Calu3 (cell line): Measurements from ENCODE around the gene CAV2. TPM values are rescaled to one million over a fixed set of nuclear protein-coding genes. Genes with fewer than 3 reads are reported as not detected.

ENCODE experiments used
- BruUV-seq: library from RNA; stranded (reverse); fragments of 400-500 nt; replicated peaks from 2 replicates; lab custom pipeline; 2021; lab: Mats Ljungman, UMichigan
- CTCF ChIA-PET: fragments of 300-600 bp; sonication (Branson Sonifier 250); formaldehyde crosslinking; loops from one replicate; lab custom pipeline; 2022; ENCODE audit warnings: antibody characterized with exemption; lab: Charles Lee
- DNase-seq: peaks from one replicate; pipeline ENCODE4 v3.0.0; 2022
- H3K27ac Mint-ChIP-seq: one replicate; pipeline ENCODE4 v1.8.0; 2022; ENCODE audit warnings: mixed read lengths; ENCODE audit not compliant: unreplicated experiment
- H3K27me3 Mint-ChIP-seq: one replicate; pipeline ENCODE4 v1.8.0; 2022; ENCODE audit warnings: mixed read lengths; ENCODE audit not compliant: unreplicated experiment
- H3K36me3 Mint-ChIP-seq: one replicate; pipeline ENCODE4 v1.8.0; 2022; ENCODE audit warnings: mild to moderate bottlenecking, moderate library complexity, mixed read lengths; ENCODE audit not compliant: insufficient read depth, unreplicated experiment
- H3K4me1 Mint-ChIP-seq: one replicate; pipeline ENCODE4 v1.8.0; 2022; ENCODE audit warnings: mild to moderate bottlenecking, low read depth, mixed read lengths; ENCODE audit not compliant: unreplicated experiment
- H3K4me3 Mint-ChIP-seq: one replicate; pipeline ENCODE4 v1.8.0; 2022; ENCODE audit warnings: mild to moderate bottlenecking, low read depth, moderate library complexity, mixed read lengths; ENCODE audit not compliant: unreplicated experiment
- H3K9me3 Mint-ChIP-seq: one replicate; pipeline ENCODE4 v1.8.0; 2022; ENCODE audit warnings: low read depth, mixed read lengths; ENCODE audit not compliant: unreplicated experiment
- intact Hi-C: fragments of 100-400 bp; cut with micrococcal nuclease; formaldehyde crosslinking; loops from one replicate; pipeline ENCODE4 v1.10.0; 2022; ENCODE audit not compliant: unreplicated experiment
- total RNA-seq: library from RNA; stranded (reverse); gene quantifications from 2 replicates; pipeline ENCODE4 v1.2.3, GENCODE V29; 2022
- TF ChIP-seq, protein P1 (sequence below): fragments of 200-600 bp; IDR thresholded peaks from one replicate; pipeline ENCODE4 v1.8.0; 2022; ENCODE audit warnings: antibody characterized with exemption; ENCODE audit not compliant: unreplicated experiment

The CAV2 gene
- total RNA-seq, 1 experiment from 2014 or later: 76.4 TPM

GRCh38 chr7:116542618-116543017, 43.1 kb downstream of the CAV2 start:
- Mint-ChIP-seq H3K9me3 (peaks cover 2% of the 10 kb centered on the region), H3K27me3 (no peaks in the 10 kb centered on the region), H3K4me3 (no peak overlapping the region), H3K36me3 (no peaks in the 10 kb centered on the region), H3K27ac (no peak overlapping the region), H3K4me1 (peaks cover 13% of the 10 kb centered on the region)
- BruUV-seq: no TSS peak
- no peak for DNase-seq
- TF ChIP-seq, protein P1, sequence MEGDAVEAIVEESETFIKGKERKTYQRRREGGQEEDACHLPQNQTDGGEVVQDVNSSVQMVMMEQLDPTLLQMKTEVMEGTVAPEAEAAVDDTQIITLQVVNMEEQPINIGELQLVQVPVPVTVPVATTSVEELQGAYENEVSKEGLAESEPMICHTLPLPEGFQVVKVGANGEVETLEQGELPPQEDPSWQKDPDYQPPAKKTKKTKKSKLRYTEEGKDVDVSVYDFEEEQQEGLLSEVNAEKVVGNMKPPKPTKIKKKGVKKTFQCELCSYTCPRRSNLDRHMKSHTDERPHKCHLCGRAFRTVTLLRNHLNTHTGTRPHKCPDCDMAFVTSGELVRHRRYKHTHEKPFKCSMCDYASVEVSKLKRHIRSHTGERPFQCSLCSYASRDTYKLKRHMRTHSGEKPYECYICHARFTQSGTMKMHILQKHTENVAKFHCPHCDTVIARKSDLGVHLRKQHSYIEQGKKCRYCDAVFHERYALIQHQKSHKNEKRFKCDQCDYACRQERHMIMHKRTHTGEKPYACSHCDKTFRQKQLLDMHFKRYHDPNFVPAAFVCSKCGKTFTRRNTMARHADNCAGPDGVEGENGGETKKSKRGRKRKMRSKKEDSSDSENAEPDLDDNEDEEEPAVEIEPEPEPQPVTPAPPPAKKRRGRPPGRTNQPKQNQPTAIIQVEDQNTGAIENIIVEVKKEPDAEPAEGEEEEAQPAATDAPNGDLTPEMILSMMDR: no peak
- intact Hi-C loops: no loop called here
- CTCF ChIA-PET: no interaction called here

- BruUV-seq: no TSS peak
- Mint-ChIP-seq H3K9me3 (peaks cover 2% of the 10 kb centered on the region), H3K4me3 (no peak overlapping the region), H3K4me1 (peaks cover 13% of the 10 kb centered on the region), H3K36me3 (no peaks in the 10 kb centered on the region), H3K27me3 (no peaks in the 10 kb centered on the region), H3K27ac (no peak overlapping the region)
- TF ChIP-seq, protein P1: no peak
- no peak for DNase-seq
- intact Hi-C loops: no loop called here
- CTCF ChIA-PET: no interaction called here
These were observed 44.1 kb downstream of the CAV2 start for GRCh38 chr7:116543664-116544063.

DNA sequence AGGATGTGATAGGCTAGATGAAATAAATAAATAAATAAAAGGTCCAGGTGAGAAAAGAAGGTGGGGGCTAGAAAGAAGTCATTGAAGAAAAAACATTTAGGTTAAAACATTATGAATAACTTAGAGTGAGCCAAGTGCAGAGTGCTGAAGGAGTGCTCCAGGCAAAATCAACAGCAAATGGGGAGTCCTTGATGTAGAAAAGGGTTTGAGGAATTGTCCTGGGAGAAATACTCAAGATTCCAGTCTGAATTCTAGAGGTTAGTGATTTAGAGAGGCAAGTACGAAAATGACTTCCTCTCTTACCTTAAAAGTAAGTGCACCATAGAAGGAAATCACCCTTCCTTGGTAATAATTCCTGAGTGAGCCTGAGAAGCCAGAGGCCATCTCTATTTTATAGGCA, 44.9 kb downstream of the CAV2 start:
- intact Hi-C loops: no loop called here
- Mint-ChIP-seq H3K27me3 (no peaks in the 10 kb centered on the region), H3K9me3 (no peaks in the 10 kb centered on the region), H3K27ac (no peak overlapping the region), H3K4me1 (peaks cover 13% of the 10 kb centered on the region), H3K36me3 (no peaks in the 10 kb centered on the region), H3K4me3 (no peak overlapping the region)
- no peak for DNase-seq
- TF ChIP-seq, protein P1: no peak
- CTCF ChIA-PET: no interaction called here
- BruUV-seq: no TSS peak

DNA sequence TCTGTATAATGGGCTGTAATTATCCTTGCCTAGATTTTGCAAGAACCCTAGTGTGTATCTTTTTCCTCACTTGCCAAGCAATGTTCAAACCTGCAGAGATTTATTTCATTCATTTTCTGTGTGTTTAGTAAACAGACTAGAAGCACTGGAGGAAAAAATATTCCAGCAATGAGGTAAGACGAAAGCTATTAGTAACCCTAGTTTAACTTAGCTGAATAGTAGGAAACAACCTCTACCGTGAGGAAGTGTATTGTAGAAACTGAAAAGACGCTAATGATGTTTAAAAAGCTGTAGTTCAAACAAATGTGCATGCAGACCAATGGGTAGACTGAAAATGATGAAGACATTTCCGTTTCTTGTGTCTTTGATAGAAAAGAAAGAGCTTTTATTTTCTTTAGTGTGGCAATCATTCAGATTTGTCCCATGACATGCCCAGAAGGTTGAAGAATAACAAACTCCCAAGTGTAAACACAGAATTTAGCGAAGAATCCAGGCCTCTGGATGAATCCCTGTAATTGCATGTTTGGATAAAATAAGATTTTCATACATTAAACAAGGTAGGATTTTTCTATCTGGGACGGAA, 46.0 kb downstream of the CAV2 start:
- Mint-ChIP-seq H3K36me3 (no peaks in the 10 kb centered on the region), H3K9me3 (no peaks in the 10 kb centered on the region), H3K4me1 (peaks cover 10% of the 10 kb centered on the region), H3K4me3 (no peak overlapping the region), H3K27ac (no peak overlapping the region), H3K27me3 (no peaks in the 10 kb centered on the region)
- TF ChIP-seq, protein P1: no peak
- no TSS peak for BruUV-seq
- CTCF ChIA-PET: no interaction called here
- intact Hi-C loops: no loop called here
- no peak for DNase-seq
